Left renal pelvis (tissue), 4 donors: ENCODE data around the gene CPNE6. TPM values are rescaled to one million over a fixed set of nuclear protein-coding genes. Genes with fewer than 3 reads are reported as not detected.

Experiments used
- DNase-seq, 4 donors: peaks; one replicate each; pipeline ENCODE4 v3.0.0-alpha.2; 2013; ENCODE audit warnings: low read depth in 4 of 4, low spot score in 3 of 4
- polyA plus RNA-seq, 4 donors: library from polyadenylated mRNA; unstranded; fragments of 120-200 nt; gene quantifications; one replicate each; pipeline ENCODE4 v1.2.1, GENCODE V29; 2013; ENCODE audit not compliant: insufficient read length in 4 of 4

Gene CPNE6
- polyA plus RNA-seq, 4 donors: not detected

DNA sequence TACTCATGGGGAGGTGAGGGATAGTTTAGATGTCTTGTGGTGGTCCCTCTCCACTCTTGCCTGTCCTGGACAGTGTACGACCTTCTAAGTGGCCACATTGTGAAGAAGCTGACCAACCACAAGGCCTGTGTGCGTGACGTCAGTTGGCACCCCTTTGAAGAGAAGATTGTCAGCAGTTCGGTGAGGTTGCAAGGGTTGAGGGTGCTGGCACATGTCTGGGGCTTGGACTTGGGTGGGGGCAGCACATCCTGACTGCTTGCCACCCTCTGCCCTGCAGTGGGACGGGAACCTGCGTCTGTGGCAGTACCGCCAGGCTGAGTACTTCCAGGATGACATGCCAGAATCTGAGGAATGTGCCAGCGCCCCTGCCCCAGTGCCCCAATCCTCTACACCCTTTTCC, 51.5 kb downstream of the CPNE6 start:
- no peak for DNase-seq

DNA sequence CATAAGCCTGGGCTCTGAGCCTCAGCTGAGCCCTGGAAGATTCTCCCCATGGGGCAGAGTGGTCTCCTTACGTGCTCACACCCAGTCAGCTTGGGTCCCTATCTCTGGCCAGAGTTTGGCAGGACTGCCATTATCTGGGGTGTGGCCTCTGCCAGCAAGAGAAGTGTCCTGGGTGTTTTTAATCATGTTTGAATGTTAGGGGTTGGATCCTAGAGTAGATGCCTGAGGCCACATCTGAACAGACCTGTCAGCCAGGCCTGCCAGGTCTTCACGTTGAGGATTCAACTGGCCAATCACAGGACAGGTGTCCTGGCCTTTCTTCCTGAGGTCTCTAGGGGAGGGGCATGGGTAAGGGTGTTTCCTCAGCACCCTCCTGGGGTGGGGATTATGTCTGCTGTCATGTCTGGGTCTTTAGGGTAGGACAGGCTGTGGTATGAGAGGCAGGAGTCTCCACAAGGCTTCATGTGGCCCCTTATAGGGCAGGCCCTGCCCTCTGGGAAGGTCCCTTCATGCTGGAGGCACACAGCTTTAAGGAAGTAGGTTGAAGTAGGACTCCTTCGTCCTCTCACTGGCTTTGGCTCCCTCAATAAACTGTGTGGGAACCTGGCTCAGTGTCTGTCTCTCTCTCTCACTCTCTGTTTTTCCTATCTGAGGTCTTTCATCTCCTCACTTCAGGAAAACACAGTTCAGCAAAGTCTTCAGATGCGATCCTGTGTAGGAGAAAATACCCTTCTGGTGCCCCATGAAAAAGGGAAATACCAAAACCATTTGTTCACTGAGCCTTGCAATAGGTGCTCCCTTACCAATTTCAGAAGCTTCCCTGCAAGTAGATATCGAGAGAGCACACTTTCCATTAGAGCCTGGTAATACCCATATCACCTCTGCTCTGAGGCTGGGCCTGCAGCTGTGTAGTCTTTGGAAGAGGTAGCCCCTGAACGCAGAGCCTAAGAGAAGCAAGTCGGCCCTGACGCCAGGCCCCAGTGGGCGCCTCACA, 52.4 kb downstream of the CPNE6 start:
- DNase-seq: no peak

DNA sequence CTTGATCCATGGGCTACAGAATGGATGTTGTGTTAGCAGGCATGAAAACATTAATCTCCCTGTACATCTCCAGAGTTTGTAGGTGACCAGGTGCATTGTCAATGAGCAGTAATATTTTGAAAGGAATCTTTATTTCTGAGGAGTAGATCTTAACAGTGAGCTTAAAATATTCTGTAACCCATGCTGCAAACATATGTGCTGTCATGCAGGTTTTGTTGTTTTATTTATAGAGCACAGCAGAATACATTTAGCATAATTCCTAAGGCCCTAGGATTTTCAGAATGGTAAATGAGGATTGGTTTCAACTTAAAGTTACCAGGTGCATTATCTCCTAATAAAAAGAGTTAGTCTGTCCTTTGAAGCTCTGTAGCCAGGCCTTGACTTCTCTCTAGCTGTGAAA, 55.6 kb downstream of the CPNE6 start:
- DNase-seq: no peak

DNA sequence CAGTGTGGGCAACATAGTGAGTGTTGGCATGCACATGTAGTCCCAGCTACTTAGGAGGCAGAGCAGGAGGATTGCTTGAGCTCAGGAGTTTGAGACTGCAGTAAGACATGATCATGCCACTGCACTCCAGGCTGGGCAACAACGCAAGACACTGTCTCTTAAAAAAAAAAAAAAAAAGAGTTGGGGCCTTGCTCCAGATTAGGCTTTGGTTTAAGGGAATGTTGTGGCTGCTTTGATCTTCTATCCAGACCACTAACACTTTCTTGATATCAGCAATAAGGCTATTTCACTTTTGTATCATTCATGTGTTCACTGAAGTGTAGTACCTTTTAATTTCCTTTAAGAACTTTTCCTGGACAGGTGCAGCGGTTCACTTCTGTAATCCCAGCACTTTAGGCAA, 56.3 kb downstream of the CPNE6 start:
- DNase-seq: no peak

Other genes starting within 250 kb of the CPNE6 start
- 10 to 100 TPM; 28.3 to 50.8 (median 44.2) TPM for gene DHRS4, start 117.8 kb upstream of the CPNE6 start, polyA plus RNA-seq
- gene DHRS4L2, start 82.6 kb upstream of the CPNE6 start, polyA plus RNA-seq: 10 to 100 TPM; 27.6 to 52.8 (median 31.4) TPM
- gene CARMIL3, start 19.6 kb upstream of the CPNE6 start, polyA plus RNA-seq: 1 to 10 TPM; 1.2 to 2.0 (median 1.8) TPM
- gene PCK2, start 22.7 kb downstream of the CPNE6 start, polyA plus RNA-seq: 10 to 100 TPM in 3 of 4 donors, 1 to 10 TPM in 1; 7.7 to 31.0 (median 24.0) TPM
- gene DCAF11, start 43.2 kb downstream of the CPNE6 start, polyA plus RNA-seq: 10 to 100 TPM; 41.2 to 90.6 (median 73.0) TPM
- 1 to 10 TPM in 3 of 4 donors, under 1 TPM in 1; 0.59 to 4.1 (median 2.1) TPM for gene NRL, start 43.4 kb downstream of the CPNE6 start, polyA plus RNA-seq
- 1 to 10 TPM in 1 of 4 donors, under 1 TPM in 3; 0.55 to 1.6 (median 0.79) TPM for gene FITM1, start 59.1 kb downstream of the CPNE6 start, polyA plus RNA-seq
- 100 to 1,000 TPM; 131 to 226 (median 197) TPM for gene PSME1, start 64.6 kb downstream of the CPNE6 start, polyA plus RNA-seq
- gene EMC9, start 70.0 kb downstream of the CPNE6 start, polyA plus RNA-seq: 10 to 100 TPM in 3 of 4 donors, 1 to 10 TPM in 1; 9.7 to 21.4 (median 19.4) TPM
- 100 to 1,000 TPM; 134 to 185 (median 166) TPM for gene PSME2, start 75.0 kb downstream of the CPNE6 start, polyA plus RNA-seq
- 10 to 100 TPM; 44.8 to 59.8 (median 47.4) TPM for gene RNF31, start 75.9 kb downstream of the CPNE6 start, polyA plus RNA-seq
- 10 to 100 TPM; 46.1 to 68.1 (median 57.0) TPM for gene IRF9, start 89.7 kb downstream of the CPNE6 start, polyA plus RNA-seq
- 100 to 1,000 TPM in 1 of 4 donors, 10 to 100 TPM in 3; 28.0 to 100 (median 57.9) TPM for gene REC8, start 100.5 kb downstream of the CPNE6 start, polyA plus RNA-seq
- gene IPO4, start 117.3 kb downstream of the CPNE6 start, polyA plus RNA-seq: 10 to 100 TPM; 19.8 to 39.5 (median 31.0) TPM
- 10 to 100 TPM; 32.9 to 43.7 (median 35.4) TPM for gene TM9SF1, start 123.9 kb downstream of the CPNE6 start, polyA plus RNA-seq
- gene TSSK4, start 134.1 kb downstream of the CPNE6 start, polyA plus RNA-seq: 10 to 100 TPM in 1 of 4 donors, 1 to 10 TPM in 3; 4.2 to 12.0 (median 5.6) TPM
- gene CHMP4A, start 141.9 kb downstream of the CPNE6 start, polyA plus RNA-seq: 10 to 100 TPM; 27.8 to 58.4 (median 52.0) TPM
- gene MDP1, start 144.5 kb downstream of the CPNE6 start, polyA plus RNA-seq: 10 to 100 TPM in 3 of 4 donors, 1 to 10 TPM in 1; 8.3 to 16.9 (median 11.3) TPM
- 100 to 1,000 TPM; 189 to 230 (median 217) TPM for gene NEDD8, start 160.8 kb downstream of the CPNE6 start, polyA plus RNA-seq
- gene GMPR2, start 161.4 kb downstream of the CPNE6 start, polyA plus RNA-seq: 100 to 1,000 TPM in 3 of 4 donors, 10 to 100 TPM in 1; 65.6 to 124 (median 117) TPM
- gene TINF2, start 171.1 kb downstream of the CPNE6 start, polyA plus RNA-seq: 10 to 100 TPM; 57.3 to 62.1 (median 60.1) TPM
- 1 to 10 TPM; 1.6 to 6.6 (median 2.6) TPM for gene TGM1, start 191.6 kb downstream of the CPNE6 start, polyA plus RNA-seq
- 10 to 100 TPM; 19.4 to 28.6 (median 20.3) TPM for gene RABGGTA, start 200.0 kb downstream of the CPNE6 start, polyA plus RNA-seq
- gene DHRS1, start 228.2 kb downstream of the CPNE6 start, polyA plus RNA-seq: 10 to 100 TPM; 27.8 to 54.8 (median 43.2) TPM
- gene NOP9, start 228.3 kb downstream of the CPNE6 start, polyA plus RNA-seq: 10 to 100 TPM; 20.0 to 27.0 (median 25.4) TPM
- 10 to 100 TPM; 20.2 to 28.4 (median 24.5) TPM for gene CIDEB, start 236.4 kb downstream of the CPNE6 start, polyA plus RNA-seq
- 1 to 10 TPM; 1.7 to 4.4 (median 3.0) TPM for gene LTB4R2, start 238.6 kb downstream of the CPNE6 start, polyA plus RNA-seq
- 1 to 10 TPM; 2.1 to 6.5 (median 4.9) TPM for gene LTB4R, start 239.9 kb downstream of the CPNE6 start, polyA plus RNA-seq